ENCODE data around the gene BTAF1. TPM values are rescaled to one million over a fixed set of nuclear protein-coding genes. Genes with fewer than 3 reads are reported as not detected.

The BTAF1 gene
- total RNA-seq, 1 experiment from 2014 or later, result 30.7 TPM

DNA sequence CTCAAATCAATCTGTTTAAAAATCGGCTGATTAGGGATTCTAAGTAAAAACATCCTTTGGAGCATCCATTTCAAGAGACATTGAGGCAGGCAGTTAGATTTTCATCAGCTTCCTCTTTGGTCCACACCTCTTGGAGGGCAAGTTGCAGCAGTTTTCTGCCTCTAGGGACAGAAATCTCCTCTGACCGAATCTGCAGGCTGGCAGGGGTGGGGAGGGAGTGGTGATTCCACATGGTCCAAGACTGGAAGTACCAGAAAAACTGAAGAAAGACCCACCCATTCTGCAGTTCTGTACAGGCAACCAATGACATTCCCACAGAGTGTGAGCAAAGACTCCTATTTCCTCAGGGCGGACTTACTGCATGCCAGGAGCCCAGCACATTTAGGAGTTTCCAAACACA, 43.3 kb upstream of the BTAF1 start:
- CTCF ChIA-PET, result no interaction called here
- intact Hi-C loops (cut with micrococcal nuclease; ENCODE audit: unreplicated experiment), result no loop called here
- Mint-ChIP-seq H3K27ac (ENCODE audit: unreplicated experiment) (no peak overlapping the region), H3K27me3 (ENCODE audit: unreplicated experiment) (no peaks in the 10 kb centered on the region), H3K36me3 (ENCODE audit: insufficient read depth, unreplicated experiment) (no peaks in the 10 kb centered on the region), H3K9me3 (ENCODE audit: low read depth, unreplicated experiment) (no peaks in the 10 kb centered on the region), H3K4me1 (ENCODE audit: low read depth, unreplicated experiment) (peaks cover 10% of the 10 kb centered on the region), H3K4me3 (ENCODE audit: low read depth, unreplicated experiment) (no peak overlapping the region)
- DNase-seq, result peak; percentile 24
- BruUV-seq (replicated peaks), result no TSS peak
- TF ChIP-seq, protein P1, sequence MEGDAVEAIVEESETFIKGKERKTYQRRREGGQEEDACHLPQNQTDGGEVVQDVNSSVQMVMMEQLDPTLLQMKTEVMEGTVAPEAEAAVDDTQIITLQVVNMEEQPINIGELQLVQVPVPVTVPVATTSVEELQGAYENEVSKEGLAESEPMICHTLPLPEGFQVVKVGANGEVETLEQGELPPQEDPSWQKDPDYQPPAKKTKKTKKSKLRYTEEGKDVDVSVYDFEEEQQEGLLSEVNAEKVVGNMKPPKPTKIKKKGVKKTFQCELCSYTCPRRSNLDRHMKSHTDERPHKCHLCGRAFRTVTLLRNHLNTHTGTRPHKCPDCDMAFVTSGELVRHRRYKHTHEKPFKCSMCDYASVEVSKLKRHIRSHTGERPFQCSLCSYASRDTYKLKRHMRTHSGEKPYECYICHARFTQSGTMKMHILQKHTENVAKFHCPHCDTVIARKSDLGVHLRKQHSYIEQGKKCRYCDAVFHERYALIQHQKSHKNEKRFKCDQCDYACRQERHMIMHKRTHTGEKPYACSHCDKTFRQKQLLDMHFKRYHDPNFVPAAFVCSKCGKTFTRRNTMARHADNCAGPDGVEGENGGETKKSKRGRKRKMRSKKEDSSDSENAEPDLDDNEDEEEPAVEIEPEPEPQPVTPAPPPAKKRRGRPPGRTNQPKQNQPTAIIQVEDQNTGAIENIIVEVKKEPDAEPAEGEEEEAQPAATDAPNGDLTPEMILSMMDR (IDR thresholded peaks at IDR 0.05; ENCODE audit: unreplicated experiment), result no peak

- no TSS peak for BruUV-seq (replicated peaks)
- no peaks in the 10 kb centered on the region for H3K27me3 Mint-ChIP-seq (ENCODE audit: unreplicated experiment)
- intact Hi-C loops (cut with micrococcal nuclease; ENCODE audit: unreplicated experiment), result no loop called here
- H3K4me1 Mint-ChIP-seq (ENCODE audit: low read depth, unreplicated experiment), result peaks cover 14% of the 10 kb centered on the region
- H3K4me3 Mint-ChIP-seq (ENCODE audit: low read depth, unreplicated experiment), result no peak overlapping the region
- H3K27ac Mint-ChIP-seq (ENCODE audit: unreplicated experiment), result no peak overlapping the region
- no peaks in the 10 kb centered on the region for H3K36me3 Mint-ChIP-seq (ENCODE audit: insufficient read depth, unreplicated experiment)
- no peak for DNase-seq
- no peaks in the 10 kb centered on the region for H3K9me3 Mint-ChIP-seq (ENCODE audit: low read depth, unreplicated experiment)
- TF ChIP-seq, protein P1 (IDR thresholded peaks at IDR 0.05; ENCODE audit: unreplicated experiment), result no peak
- CTCF ChIA-PET, result interaction anchor here (0.5 kb wide), 1 partner anchor 41 kb away, joined by 3 read pairs; no protein-coding TSS in a partner anchor
Observed at GRCh38 chr10:91883549-91884444, 39.8 kb upstream of the BTAF1 start.

GRCh38 chr10:91884536-91884935, 39.0 kb upstream of the BTAF1 start:
- no peaks in the 10 kb centered on the region for H3K9me3 Mint-ChIP-seq (ENCODE audit: low read depth, unreplicated experiment)
- H3K4me3 Mint-ChIP-seq (ENCODE audit: low read depth, unreplicated experiment), result no peak overlapping the region
- no peaks in the 10 kb centered on the region for H3K27me3 Mint-ChIP-seq (ENCODE audit: unreplicated experiment)
- no peak overlapping the region for H3K27ac Mint-ChIP-seq (ENCODE audit: unreplicated experiment)
- intact Hi-C loops (cut with micrococcal nuclease; ENCODE audit: unreplicated experiment), result no loop called here
- TF ChIP-seq, protein P1 (IDR thresholded peaks at IDR 0.05; ENCODE audit: unreplicated experiment), result no peak
- no peak for DNase-seq
- CTCF ChIA-PET, result no interaction called here
- H3K4me1 Mint-ChIP-seq (ENCODE audit: low read depth, unreplicated experiment), result peaks cover 14% of the 10 kb centered on the region
- BruUV-seq (replicated peaks), result no TSS peak
- no peaks in the 10 kb centered on the region for H3K36me3 Mint-ChIP-seq (ENCODE audit: insufficient read depth, unreplicated experiment)

- CTCF ChIA-PET, result no interaction called here
- Mint-ChIP-seq H3K9me3 (ENCODE audit: low read depth, unreplicated experiment) (no peaks in the 10 kb centered on the region), H3K27ac (ENCODE audit: unreplicated experiment) (no peak overlapping the region), H3K4me1 (ENCODE audit: low read depth, unreplicated experiment) (peaks cover 14% of the 10 kb centered on the region), H3K36me3 (ENCODE audit: insufficient read depth, unreplicated experiment) (no peaks in the 10 kb centered on the region), H3K27me3 (ENCODE audit: unreplicated experiment) (no peaks in the 10 kb centered on the region), H3K4me3 (ENCODE audit: low read depth, unreplicated experiment) (no peak overlapping the region)
- BruUV-seq (replicated peaks), result no TSS peak
- TF ChIP-seq, protein P1 (IDR thresholded peaks at IDR 0.05; ENCODE audit: unreplicated experiment), result no peak
- DNase-seq, result no peak
- intact Hi-C loops (cut with micrococcal nuclease; ENCODE audit: unreplicated experiment), result no loop called here
Observed at GRCh38 chr10:91885362-91886079, 38.0 kb upstream of the BTAF1 start.

Data from Calu3 (cell line).